ENCODE measurements around the gene PRRC2B.

GRCh38 chr9:131411719-131412681 lies 18.1 kb downstream of the PRRC2B start:
- TF ChIP-seq POLR2A (IDR thresholded peaks at IDR 0.05) (no peak), CTCF (IDR thresholded peaks at IDR 0.05) (no peak)
